Measurements from ENCODE around the gene OR6A2. TPM values are rescaled to one million over a fixed set of nuclear protein-coding genes. Genes with fewer than 3 reads are reported as not detected.

The OR6A2 gene
- total RNA-seq, 3 donors from 2014 or later = 0.16 to 1.2 (median 0.33) TPM

DNA sequence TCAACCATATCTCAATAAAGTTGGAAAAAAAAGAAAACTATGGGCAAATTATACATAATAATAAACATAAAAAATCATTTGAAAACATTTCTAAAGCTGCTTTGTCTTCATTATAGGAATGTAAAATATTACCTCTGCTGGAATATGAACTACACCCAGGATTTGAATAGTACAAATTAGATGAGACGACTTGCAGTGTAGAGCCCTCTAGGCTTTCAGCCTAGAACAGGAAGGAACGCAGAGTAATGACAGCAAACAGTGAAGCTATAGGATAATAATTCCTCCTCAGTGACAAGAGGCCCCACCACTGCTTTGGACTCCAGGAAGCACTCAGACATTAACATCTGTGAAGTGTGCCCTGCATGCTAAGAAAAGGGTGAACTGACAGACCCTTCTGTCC is 8.9 kb downstream of the OR6A2 start:
- TF ChIP-seq POLR2A (IDR thresholded peaks at IDR 0.05) = no peak
- no peak for TF ChIP-seq POLR2AphosphoS5 (IDR thresholded peaks at IDR 0.05)
- TF ChIP-seq CTCF (IDR thresholded peaks at IDR 0.05) = no peak
- Histone ChIP-seq H3K9me3 (no peaks in the 10 kb centered on the region), H3K36me3 (no peaks in the 10 kb centered on the region), H3K4me3 (no peak overlapping the region), H3K4me1 (no peaks in the 10 kb centered on the region), H3K27me3 (no peaks in the 10 kb centered on the region), H3K27ac (no peak overlapping the region)
- DNase-seq (ENCODE audit: low spot score in 2 of 2) = no peak
- intact Hi-C loops (cut with DNase I; ENCODE audit: low total_unique reads) = no loop called here

DNA sequence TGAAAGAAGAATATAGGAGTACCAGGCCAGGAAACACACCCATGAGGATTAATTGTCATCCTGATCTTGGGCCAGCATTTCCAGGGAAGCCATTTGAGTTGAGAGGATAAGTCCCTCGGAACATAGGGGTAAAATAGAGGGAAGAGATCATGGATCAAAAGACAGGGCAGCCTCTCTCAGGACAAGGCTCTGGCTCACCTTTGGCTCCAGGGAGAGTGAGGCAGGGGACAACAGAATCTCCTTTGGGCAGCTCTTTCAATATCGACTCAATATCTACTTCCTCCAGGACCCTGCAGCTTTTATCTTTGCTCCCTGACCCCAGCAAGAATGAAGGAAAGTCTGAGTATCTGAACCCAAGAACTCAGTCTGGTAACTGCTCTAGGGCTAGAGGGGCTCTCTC is 16.8 kb downstream of the OR6A2 start, which contains the start of gene OR2AG1:
OR2AG1 (plus strand) TSS at position 301 of the 400 bp plus-strand sequence. CDS start 2,018 bp downstream, outside the sequence.
- no peak within 1 kb of the TSS for H3K4me3 ChIP-seq
- TF ChIP-seq POLR2A (IDR thresholded peaks at IDR 0.05) (no peak), POLR2AphosphoS5 (IDR thresholded peaks at IDR 0.05) (no peak), CTCF (IDR thresholded peaks at IDR 0.05) (no peak)
- H3K4me1 ChIP-seq = no peaks in the 10 kb centered on the region
- no peak for DNase-seq (ENCODE audit: low spot score in 2 of 2)
- no peaks in the 10 kb centered on the region for H3K9me3 ChIP-seq
- H3K36me3 ChIP-seq = no peaks in the 10 kb centered on the region
- intact Hi-C loops (cut with DNase I; ENCODE audit: low total_unique reads) = no loop called here
- H3K27ac ChIP-seq = no peak within 1 kb of the TSS
- no peaks in the 10 kb centered on the region for H3K27me3 ChIP-seq

DNA sequence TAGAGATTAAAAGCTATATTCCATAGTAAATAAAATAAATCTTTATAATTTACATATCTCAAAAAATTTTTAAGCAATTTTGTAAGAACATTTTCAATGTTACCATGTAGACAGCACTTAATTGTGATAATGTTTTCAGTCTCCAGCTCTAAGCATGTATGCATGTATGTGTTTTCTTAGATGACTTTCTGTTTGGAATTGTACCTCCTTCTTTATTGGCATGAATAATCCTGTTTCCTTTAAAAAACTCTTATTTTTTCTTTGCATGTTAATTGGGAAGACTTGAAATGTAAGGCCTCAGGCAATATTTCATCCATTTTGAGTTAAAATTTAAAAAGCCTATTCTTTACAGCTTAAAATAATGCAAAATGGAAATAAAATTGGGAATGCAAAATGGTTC is 18.7 kb downstream of the OR6A2 start:
- no peaks in the 10 kb centered on the region for H3K36me3 ChIP-seq

DNA sequence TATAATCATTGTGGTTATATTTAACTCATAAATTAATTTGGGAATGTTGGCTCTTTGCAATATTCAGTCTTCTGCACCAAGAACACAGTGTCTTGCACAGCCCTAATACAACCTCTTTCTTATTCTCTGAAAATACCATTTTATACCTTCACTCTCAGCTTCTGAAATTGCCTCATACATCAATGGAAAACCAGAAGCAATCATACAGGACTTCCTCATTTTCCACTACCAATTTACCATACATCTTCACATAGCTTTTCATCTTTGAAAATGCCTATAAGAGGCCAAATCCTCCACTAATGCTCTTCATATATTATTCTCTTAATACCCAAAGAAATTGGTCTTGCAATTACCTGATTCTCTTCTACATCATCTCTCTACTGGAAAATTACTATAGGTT is 21.0 kb downstream of the OR6A2 start:
- no peaks in the 10 kb centered on the region for H3K4me1 ChIP-seq
- no peaks in the 10 kb centered on the region for H3K9me3 ChIP-seq
- no peak for DNase-seq (ENCODE audit: low spot score in 2 of 2)
- H3K4me3 ChIP-seq = no peak overlapping the region
- no peaks in the 10 kb centered on the region for H3K36me3 ChIP-seq
- intact Hi-C loops (cut with DNase I; ENCODE audit: low total_unique reads) = loop anchor here (5.0 kb wide), 1 partner anchor 899 kb away; no protein-coding TSS in a partner anchor
- no peaks in the 10 kb centered on the region for H3K27me3 ChIP-seq
- TF ChIP-seq POLR2AphosphoS5 (IDR thresholded peaks at IDR 0.05) (no peak), CTCF (IDR thresholded peaks at IDR 0.05) (no peak), POLR2A (IDR thresholded peaks at IDR 0.05) (no peak)
- no peak overlapping the region for H3K27ac ChIP-seq

More for the DNA sequence above, 18.7 kb downstream of the OR6A2 start:
- no peak overlapping the region for H3K4me3 ChIP-seq
- no peaks in the 10 kb centered on the region for H3K27me3 ChIP-seq
- H3K4me1 ChIP-seq = no peaks in the 10 kb centered on the region
- H3K27ac ChIP-seq = no peak overlapping the region
- no peak for TF ChIP-seq CTCF (IDR thresholded peaks at IDR 0.05)
- TF ChIP-seq POLR2A (IDR thresholded peaks at IDR 0.05) = no peak
- TF ChIP-seq POLR2AphosphoS5 (IDR thresholded peaks at IDR 0.05) = no peak
- H3K9me3 ChIP-seq = no peaks in the 10 kb centered on the region
- intact Hi-C loops (cut with DNase I; ENCODE audit: low total_unique reads) = no loop called here
- no peak for DNase-seq (ENCODE audit: low spot score in 2 of 2)

DNA sequence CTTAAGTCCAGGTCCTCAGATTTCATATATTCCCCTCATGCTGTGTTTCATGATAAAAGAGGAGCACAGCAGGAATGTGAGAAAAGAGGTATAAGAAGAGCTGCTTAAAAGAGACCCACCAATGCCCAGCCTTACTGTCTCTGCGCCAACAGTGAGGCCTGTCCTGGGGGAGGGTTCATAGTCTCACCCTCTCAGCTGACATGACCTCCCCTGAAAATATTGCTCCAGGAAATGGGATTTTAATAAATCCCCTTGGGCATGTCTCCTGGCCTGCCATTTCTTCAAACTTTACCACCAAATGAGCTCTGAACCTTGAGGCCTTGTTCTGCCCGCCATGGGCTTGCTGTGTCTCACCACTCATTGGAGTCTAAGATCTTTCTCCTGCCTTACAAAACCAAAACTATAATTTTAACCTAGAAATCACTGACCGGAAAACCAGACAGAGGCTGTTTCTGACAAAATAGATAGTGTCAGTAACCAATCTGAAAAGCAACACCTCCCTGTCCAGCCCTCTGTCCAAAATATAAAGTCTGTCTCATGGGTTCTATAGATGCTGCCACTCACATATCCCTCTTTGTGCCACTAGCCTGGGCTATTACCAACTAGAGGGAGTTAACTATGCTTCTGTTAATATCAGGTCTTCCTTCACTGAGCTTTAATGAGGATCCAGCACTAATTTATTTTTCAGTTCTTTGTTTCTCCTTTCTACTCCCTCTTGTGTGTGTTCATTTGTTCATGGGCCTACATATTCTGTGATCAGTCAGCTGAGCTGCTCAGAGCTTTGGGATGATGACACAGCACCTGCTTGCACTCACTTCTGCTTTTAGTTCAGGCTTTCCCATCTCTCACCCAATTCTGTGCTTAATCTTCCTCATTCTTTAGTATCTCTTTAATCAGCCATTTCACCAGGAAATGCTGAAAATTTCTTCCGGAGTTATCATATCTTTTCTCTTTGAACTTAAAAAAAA is 27.3 kb downstream of the OR6A2 start, which contains the start of gene OR2AG2:
OR2AG2 (minus strand) TSS at position 51 of the 968 bp plus-strand sequence. CDS start 3,019 bp downstream, outside the sequence.
- Histone ChIP-seq H3K4me3 (no peak within 1 kb of the TSS), H3K4me1 (no peaks in the 10 kb centered on the region), H3K36me3 (no peaks in the 10 kb centered on the region), H3K27ac (no peak within 1 kb of the TSS), H3K9me3 (no peaks in the 10 kb centered on the region), H3K27me3 (no peaks in the 10 kb centered on the region)
- intact Hi-C loops (cut with DNase I; ENCODE audit: low total_unique reads) = no loop called here
- DNase-seq (ENCODE audit: low spot score in 2 of 2) = no peak
- TF ChIP-seq POLR2AphosphoS5 (IDR thresholded peaks at IDR 0.05) = no peak
- no peak for TF ChIP-seq CTCF (IDR thresholded peaks at IDR 0.05)
- TF ChIP-seq POLR2A (IDR thresholded peaks at IDR 0.05) = no peak

Data from breast epithelium (tissue), 4 donors.